Measurements from ENCODE around the gene NUBP2.

- TF ChIP-seq SOX15 (CRISPR knock-in tag; IDR thresholded peaks at IDR 0.05) (no peak), NFYB (CRISPR knock-in tag; conservative IDR thresholded peaks at IDR 0.05; ENCODE audit: low read depth) (no peak), SP1 (CRISPR knock-in tag; conservative IDR thresholded peaks at IDR 0.05) (no peak), TEAD4 (CRISPR knock-in tag; IDR thresholded peaks at IDR 0.05) (no peak), FOXP4 (CRISPR knock-in tag; IDR thresholded peaks at IDR 0.05) (no peak), CTCF (IDR thresholded peaks at IDR 0.05) (no peak), MAX (CRISPR knock-in tag; IDR thresholded peaks at IDR 0.05) (no peak)
Observed at GRCh38 chr16:1775846-1776671, 6.7 kb upstream of the NUBP2 start.
